Measurements from ENCODE around the gene PDZRN3. TPM values are rescaled to one million over a fixed set of nuclear protein-coding genes. Genes with fewer than 3 reads are reported as not detected.

Gene PDZRN3
- total RNA-seq, 6 donors from 2014 or later: 7.0 to 50.3 (median 18.4) TPM

- no peak for TF ChIP-seq EP300 (IDR thresholded peaks at IDR 0.05)
- TF ChIP-seq CTCF (IDR thresholded peaks at IDR 0.05): no peak
- TF ChIP-seq POLR2AphosphoS5 (IDR thresholded peaks at IDR 0.05): no peak
- TF ChIP-seq POLR2A (IDR thresholded peaks at IDR 0.05): no peak
- DNase-seq (no peak), ATAC-seq (ENCODE audit: low FRiP score in 2 of 2) (no peak)
- H3K27me3 ChIP-seq: no peaks in the 10 kb centered on the region
- H3K36me3 ChIP-seq: no peaks in the 10 kb centered on the region
- no peaks in the 10 kb centered on the region for H3K4me1 ChIP-seq
- no peak overlapping the region for H3K4me3 ChIP-seq
- no peak overlapping the region for H3K27ac ChIP-seq
- H3K9me3 ChIP-seq: no peaks in the 10 kb centered on the region
- WGBS, 2 donors: 86% methylated on average over 1 of the region's 1 CpG
Observed at GRCh38 chr3:73474619-73475018, 150.1 kb downstream of the PDZRN3 start.

- WGBS, 2 donors: 72 to 76% methylated on average over 4 of the region's 4 CpGs
- TF ChIP-seq EP300 (IDR thresholded peaks at IDR 0.05) (no peak), POLR2A (IDR thresholded peaks at IDR 0.05) (no peak), CTCF (IDR thresholded peaks at IDR 0.05) (no peak), POLR2AphosphoS5 (IDR thresholded peaks at IDR 0.05) (no peak)
- no peaks in the 10 kb centered on the region for H3K36me3 ChIP-seq
- H3K4me3 ChIP-seq: no peak overlapping the region
- no peaks in the 10 kb centered on the region for H3K9me3 ChIP-seq
- H3K27me3 ChIP-seq: no peaks in the 10 kb centered on the region
- no peaks in the 10 kb centered on the region for H3K4me1 ChIP-seq
- no peak for ATAC-seq (ENCODE audit: low FRiP score in 2 of 2)
- DNase-seq: no peak
- H3K27ac ChIP-seq: no peak overlapping the region
Observed at GRCh38 chr3:73473898-73474416, 150.8 kb downstream of the PDZRN3 start.

- no peak for DNase-seq
- no peak overlapping the region for H3K4me3 ChIP-seq
- WGBS, 2 donors: 73 to 75% methylated on average over 5 of the region's 5 CpGs
- no peaks in the 10 kb centered on the region for H3K4me1 ChIP-seq
- H3K36me3 ChIP-seq: no peaks in the 10 kb centered on the region
- TF ChIP-seq CTCF (IDR thresholded peaks at IDR 0.05) (no peak), POLR2A (IDR thresholded peaks at IDR 0.05) (no peak), POLR2AphosphoS5 (IDR thresholded peaks at IDR 0.05) (no peak), EP300 (IDR thresholded peaks at IDR 0.05) (no peak)
- no peak for ATAC-seq (ENCODE audit: low FRiP score in 2 of 2)
- H3K27ac ChIP-seq: no peak overlapping the region
- no peaks in the 10 kb centered on the region for H3K9me3 ChIP-seq
- no peaks in the 10 kb centered on the region for H3K27me3 ChIP-seq
Observed at GRCh38 chr3:73473181-73473897, 151.4 kb downstream of the PDZRN3 start.

GRCh38 chr3:73471986-73472787 lies 152.6 kb downstream of the PDZRN3 start:
- DNase-seq: no peak
- no peak overlapping the region for H3K27ac ChIP-seq
- H3K4me1 ChIP-seq: no peaks in the 10 kb centered on the region
- H3K9me3 ChIP-seq: no peaks in the 10 kb centered on the region
- no peak for ATAC-seq (ENCODE audit: low FRiP score in 2 of 2)
- no peaks in the 10 kb centered on the region for H3K36me3 ChIP-seq
- 70 to 82% methylated on average over 8 of the region's 8 CpGs for WGBS, 2 donors
- no peaks in the 10 kb centered on the region for H3K27me3 ChIP-seq
- H3K4me3 ChIP-seq: no peak overlapping the region
- TF ChIP-seq CTCF (IDR thresholded peaks at IDR 0.05) (no peak), EP300 (IDR thresholded peaks at IDR 0.05) (no peak), POLR2AphosphoS5 (IDR thresholded peaks at IDR 0.05) (no peak), POLR2A (IDR thresholded peaks at IDR 0.05) (no peak)
